HT1080 (cell line): Measurements from ENCODE around the gene COX4I1. TPM values are rescaled to one million over a fixed set of nuclear protein-coding genes. Genes with fewer than 3 reads are reported as not detected.

Source experiments
- small RNA-seq: library from RNA; depleted of rRNA; stranded (forward); fragments of <200 nt; gene quantifications from one replicate; pipeline ENCODE3, GENCODE V24; 2014
- total RNA-seq: library from RNA; depleted of rRNA; stranded (reverse); fragments of >200 nt; shearing (Covaris generic); gene quantifications from 2 replicates; pipeline ENCODE4 v1.2.3, GENCODE V29; 2014; rRNA removed

Gene COX4I1
- total RNA-seq, 1 experiment from 2014 or later: 611 TPM

Small RNA genes lying within 50 kb of the gene (small RNA-seq; reads per million reads assigned to genes)
- not detected for gene RNU1-103P

Other genes starting within 250 kb of the COX4I1 start
- 6.3 and 10.1 TPM in 2 replicates for gene GSE1, start 186.4 kb upstream of the COX4I1 start, total RNA-seq
- gene GINS2, start 110.7 kb upstream of the COX4I1 start, total RNA-seq: 40.1 and 44.1 TPM in 2 replicates
- 46.0 and 55.2 TPM in 2 replicates for gene C16orf74, start 48.6 kb upstream of the COX4I1 start, total RNA-seq
- 121 and 158 TPM in 2 replicates for gene EMC8, start 151 bp upstream of the COX4I1 start, total RNA-seq
- gene IRF8, start 99.5 kb downstream of the COX4I1 start, total RNA-seq: 0.23 TPM in 1 of 2 replicates, not detected in the other